ENCODE measurements around the gene GPBP1.
A peak's percentile ranks its signal among the peaks of the same experiment; 100 is the strongest.
"Not testable (repeated sequence)": the region's sequence is repeated elsewhere in the genome, so short reads cannot be mapped to it uniquely, and the experiment has no call there.

GPBP1 gene

DNA sequence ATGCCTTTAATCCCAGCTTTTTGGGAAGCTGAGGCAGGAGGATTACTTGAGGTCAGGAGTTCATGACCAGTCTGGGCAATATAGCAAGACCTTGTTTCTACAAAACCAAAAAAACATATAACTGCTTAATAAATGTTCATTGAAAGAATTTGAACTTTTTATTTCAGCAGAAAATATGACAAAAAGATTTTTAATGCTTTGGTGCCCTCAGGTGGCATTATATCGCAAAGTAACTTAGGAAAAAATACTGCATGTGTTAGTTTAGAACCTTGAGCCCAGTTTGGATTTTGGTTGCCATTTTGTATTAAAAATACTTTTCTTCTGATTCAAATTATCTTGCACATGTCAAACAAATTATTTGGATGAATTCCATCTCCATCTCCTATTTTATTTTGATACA is 103.2 kb downstream of the GPBP1 start:
- DNase-seq (ENCODE audit: low spot score): no peak

DNA sequence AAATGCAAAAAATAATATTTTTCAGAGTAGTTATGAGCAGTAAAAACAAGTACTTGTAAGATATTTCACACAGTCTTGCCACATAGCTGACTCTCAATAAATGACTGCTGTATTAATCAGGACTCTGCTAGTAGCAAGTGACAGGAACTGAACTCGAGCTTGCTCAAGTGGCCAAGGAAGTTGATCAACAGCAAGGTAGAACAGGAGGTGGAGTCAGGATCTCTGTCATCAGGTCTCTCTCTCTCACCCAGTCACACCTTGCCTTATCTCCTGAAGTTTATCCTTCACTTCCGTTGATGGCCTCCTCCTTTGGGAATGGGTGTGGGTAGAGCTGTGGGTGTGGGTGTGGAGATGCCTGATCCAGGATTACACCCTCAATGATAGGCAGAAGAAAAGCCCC is 107.0 kb downstream of the GPBP1 start:
- DNase-seq (ENCODE audit: low spot score): no peak

DNA sequence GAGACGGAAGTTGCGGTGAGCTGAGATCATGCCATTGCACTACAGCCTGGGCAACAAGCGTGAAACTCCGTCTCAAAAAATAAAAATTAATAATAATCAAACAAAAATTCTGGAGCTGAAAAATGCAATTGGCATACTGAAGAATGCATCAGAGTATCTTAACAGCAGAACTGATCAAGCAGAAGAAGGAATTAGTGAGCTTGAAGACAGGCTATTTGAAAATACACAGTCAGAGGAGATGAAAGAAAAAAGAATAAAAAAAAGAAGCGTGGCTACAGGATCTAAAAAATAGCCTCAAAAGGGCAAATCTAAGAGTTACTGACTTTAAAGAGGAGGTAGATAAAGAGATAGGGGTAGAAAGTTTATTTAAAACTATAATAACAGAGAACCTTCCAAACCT is 111.2 kb downstream of the GPBP1 start:
- not testable (repeated sequence) for DNase-seq (ENCODE audit: low spot score)

DNA sequence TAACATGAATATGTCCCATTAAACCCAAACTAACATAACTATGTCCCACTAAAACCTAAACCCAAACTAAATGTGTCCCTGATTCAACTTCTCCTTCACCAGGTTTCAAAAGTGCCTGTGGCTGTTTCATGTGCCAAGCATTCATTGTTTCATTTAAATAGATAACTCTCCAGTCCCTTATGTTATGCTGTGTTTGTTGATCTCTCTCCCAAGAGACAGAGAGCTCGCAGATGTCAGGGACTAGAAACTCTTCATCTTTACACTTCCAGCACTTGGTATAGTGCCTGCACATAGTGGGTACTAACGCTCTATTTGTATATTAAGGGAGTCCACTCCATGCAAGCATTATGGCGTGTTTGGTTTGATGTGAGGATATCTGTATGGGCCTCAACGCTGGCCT is 118.0 kb downstream of the GPBP1 start:
- DNase-seq (ENCODE audit: low spot score): no peak

DNA sequence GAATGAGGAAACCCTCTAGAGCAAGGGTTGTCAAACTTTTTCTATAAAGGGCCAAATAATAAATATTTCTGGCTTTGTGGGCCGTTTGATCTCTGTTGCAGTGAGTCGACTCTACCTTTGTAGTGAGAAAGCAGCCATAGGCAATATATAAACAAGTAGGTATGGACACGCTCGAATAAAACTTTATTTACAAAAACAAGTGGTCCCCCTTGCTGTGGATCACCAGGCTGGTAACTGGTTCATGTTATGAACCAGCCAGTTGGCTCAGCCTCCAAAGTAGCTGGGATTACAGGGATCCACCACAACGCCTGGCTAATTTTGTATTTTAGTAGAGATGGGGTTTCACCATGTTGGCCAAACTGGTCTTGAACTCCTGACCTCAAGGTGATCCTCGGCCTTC is 118.5 kb downstream of the GPBP1 start:
- no peak for DNase-seq (ENCODE audit: low spot score)

DNA sequence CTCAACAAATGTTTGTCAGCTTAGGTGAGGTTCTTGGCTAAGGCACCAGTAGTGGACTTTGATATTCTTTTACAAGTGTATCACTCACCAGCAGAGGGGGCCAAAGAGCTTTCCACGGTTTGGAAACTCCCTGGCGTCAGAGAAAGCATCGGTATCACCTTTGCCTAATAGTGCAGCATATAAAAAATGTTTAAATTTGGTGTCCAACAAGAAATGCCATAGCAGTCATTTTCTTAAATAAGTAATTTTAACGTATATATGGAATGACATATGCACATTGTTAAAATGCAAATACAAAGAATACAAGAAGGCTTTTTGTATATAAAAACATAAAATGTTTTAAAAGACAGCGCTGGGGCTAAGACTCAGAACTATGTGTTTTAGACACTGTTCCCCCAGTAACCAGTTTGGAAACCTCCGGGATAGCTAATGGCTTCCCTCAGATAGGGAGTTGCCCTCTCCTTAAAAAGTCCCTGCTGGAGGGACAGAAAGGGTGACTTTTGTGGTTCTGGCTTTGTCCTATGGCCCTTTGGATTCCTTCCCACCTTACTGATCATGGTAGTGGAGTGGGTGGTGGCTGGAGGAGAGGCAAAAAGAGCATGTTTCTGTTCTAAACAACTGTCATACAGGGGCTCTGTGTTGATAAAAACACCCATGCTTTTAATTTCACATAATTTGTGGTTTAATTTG is 124.6 kb downstream of the GPBP1 start:
- peak; percentile 85 for DNase-seq (ENCODE audit: low spot score)

DNA sequence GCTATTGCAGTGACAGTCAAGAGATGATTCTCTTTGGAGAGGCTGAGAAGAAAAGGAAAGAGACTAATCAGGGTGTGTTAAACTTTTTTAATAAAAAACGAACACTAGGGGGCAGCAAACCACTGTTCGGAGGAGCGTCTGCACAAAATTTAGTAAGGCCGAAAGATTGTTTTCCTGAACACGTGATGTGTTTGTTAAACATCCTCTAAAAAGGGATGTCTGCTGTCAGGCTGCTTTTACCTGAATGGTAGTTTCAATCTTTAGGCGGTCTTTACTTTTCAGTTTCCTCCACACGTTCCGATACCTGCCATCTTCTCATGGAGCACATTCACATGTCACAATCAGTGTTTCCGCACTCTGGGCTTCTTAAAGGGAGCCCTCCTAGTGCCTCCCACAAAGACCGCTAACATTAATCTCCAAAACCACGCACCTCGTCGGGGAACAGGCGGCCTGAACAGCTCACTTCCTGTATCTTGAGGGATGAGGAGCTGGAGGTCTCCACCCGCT is 125.2 kb downstream of the GPBP1 start:
- peak; percentile 74 for DNase-seq (ENCODE audit: low spot score)

DNA sequence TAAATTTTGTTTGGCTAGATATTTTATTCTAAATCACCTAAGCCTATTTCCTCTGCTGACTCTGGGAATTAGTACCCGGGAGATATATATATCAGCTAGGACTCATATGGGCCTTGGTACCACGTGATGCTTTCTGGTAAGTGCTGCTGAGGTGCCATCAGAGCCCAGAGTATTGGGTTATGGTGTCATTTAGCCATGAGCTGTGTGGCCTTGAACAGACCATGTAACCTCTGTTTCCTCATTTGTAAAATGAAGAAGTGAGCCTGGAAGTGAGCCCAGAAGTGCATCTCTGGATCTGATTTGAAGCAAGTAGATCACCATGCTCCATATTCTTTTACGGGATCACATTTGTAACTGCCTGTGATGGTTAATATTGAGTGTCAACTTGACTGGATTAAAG is 126.1 kb downstream of the GPBP1 start:
- DNase-seq (ENCODE audit: low spot score): peak; percentile 44

DNA sequence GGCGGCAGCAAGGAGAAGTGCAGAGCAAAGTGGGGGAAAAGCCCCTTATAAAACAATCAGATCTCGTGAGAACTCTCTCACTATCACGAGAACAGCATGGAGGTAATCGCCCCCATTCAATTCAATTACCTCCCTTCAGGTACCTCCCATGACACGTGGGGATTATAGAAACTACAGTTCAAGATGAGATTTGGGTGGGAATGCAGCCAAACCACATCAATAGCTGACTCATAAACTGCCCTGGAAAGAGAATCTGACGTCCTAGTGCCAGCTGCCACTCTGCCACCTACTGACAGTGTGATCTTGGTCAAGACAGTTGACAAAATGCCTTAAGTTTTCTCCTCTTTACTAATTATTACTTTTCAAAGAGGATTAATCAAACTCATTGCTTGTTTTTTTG is 128.3 kb downstream of the GPBP1 start:
- no peak for DNase-seq (ENCODE audit: low spot score)

DNA sequence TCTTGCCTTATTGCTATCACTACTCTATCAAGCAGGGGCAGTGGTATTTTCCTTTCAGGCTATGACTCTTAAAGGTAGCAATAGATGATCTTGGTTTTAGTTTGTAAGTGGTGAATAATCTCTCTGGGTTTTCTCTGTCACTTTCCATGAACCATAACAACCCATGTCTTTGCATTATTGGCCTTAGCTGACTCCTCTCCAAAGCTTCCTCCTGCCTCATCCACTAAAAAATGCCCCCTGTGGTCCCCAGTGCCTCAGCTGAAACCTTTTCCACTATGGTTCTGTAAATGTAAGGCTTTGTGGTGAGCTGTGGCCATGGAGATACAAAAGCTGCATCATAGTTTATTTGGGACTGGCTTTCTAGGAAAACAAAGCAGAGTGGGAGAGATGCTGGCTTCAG is 128.8 kb downstream of the GPBP1 start:
- DNase-seq (ENCODE audit: low spot score): no peak

DNA sequence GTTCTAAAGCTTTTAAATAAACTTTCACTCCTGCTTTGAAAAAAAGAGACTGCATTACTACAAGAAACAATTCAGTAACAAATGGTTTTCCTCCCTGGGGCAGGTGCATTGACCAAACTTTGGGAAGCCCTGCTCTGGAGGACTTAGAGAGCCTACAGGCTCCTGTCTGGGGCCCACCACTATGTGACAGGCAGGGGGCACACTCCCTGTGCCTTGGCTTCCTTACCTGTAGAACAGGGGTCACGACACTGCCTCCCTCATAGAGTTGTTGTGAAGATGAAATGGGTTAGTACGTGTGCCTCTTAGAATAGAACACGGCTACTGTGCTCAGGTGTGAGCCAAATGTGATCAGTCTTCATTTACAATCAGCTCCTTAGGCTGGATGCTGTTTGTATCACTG is 130.1 kb downstream of the GPBP1 start:
- DNase-seq (ENCODE audit: low spot score): no peak

DNA sequence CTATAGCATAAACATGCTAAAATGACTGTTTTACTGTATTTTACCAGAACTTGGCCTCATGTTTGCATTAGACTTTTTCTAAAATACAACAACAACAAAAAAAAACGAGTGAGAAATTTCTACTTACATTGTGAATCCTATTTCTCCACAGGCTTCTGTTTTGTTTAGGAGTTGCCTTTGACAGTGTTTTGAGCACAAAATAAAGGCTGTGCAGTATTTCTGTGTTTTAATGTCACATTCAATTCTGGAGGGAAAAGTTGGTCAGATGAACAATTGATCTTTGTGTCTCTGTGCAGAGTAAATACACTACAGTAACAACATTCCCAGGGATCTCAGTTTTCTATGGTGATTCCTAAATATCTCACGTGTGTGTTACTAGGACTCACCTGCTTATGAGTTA is 131.1 kb downstream of the GPBP1 start:
- no peak for DNase-seq (ENCODE audit: low spot score)

DNA sequence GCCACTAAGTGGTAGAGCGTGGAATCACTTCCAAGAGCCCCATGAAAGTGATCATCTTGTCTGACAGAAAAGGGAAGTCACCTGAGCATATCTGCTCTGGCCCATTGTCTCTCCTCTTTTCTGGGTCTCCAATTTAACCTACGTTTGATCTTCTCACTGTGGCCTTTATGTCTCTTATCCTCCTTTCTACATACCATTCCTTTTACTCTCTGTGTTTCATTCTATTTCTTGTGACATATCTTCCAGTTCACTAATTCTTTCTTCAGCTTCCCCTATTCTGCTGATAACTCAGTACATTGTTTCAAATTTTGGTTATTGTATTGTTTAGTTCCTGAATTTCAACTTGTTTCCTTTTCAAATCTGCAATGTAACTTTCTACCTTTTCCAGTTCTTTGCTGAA is 132.5 kb downstream of the GPBP1 start:
- DNase-seq (ENCODE audit: low spot score): no peak

DNA sequence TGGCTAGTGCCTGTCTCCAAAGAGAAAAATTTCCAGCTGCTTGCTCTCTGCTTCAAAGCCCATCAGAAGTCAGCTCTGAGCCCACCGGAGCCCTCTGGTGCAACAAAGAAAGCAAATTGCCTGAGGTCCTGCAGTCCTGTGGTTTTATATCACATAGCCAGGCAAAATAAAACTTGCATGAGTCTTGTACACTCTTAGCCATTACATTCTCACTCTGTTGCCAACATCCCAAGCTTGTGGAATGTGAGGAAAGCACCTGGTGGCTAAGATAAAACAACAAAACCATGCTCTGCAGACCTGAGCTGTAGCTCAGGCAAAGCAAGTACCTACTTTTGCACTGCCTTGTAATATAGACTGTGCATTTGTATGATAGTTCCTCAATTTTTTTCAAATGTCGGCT is 133.7 kb downstream of the GPBP1 start:
- no peak for DNase-seq (ENCODE audit: low spot score)

DNA sequence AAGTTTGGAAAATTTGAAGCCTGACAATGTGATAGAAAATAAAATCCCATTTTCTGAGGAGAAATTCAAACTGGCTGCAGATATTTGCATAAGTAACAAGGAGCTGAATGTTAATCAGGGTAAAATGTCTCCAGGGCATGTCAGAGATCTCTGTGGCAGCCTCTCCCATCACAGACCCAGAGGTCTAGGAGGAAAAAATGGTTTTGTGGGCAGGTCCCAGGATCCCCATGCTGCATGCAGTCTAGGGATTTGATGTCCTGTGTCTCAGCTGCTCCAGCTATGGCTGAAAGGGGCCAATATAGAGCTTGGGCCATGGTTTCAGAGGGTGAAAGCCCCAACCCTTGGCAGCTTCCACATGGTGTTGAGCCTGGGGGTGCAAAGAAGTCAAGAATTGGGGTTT is 135.2 kb downstream of the GPBP1 start:
- DNase-seq (ENCODE audit: low spot score): not testable (repeated sequence)

DNA sequence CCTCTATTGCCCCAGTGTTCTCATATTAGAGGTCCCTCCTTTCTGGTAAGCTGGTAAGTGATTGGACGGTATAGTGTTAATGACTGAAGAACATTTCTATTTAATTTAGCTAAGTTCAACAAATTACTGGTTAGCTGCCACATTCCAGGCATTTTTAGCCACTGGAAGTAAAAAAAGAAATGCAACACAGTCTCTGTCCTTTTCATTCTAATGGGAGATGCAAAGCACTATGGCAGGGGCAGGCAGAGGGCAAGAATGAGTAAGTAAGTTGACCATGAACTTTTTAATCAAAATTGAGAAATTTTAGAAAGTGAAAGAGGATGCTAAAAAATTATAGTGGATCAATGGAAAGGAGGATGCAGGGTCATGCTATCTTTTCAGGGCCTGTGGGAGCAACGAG is 137.4 kb downstream of the GPBP1 start:
- no peak for DNase-seq (ENCODE audit: low spot score)

DNA sequence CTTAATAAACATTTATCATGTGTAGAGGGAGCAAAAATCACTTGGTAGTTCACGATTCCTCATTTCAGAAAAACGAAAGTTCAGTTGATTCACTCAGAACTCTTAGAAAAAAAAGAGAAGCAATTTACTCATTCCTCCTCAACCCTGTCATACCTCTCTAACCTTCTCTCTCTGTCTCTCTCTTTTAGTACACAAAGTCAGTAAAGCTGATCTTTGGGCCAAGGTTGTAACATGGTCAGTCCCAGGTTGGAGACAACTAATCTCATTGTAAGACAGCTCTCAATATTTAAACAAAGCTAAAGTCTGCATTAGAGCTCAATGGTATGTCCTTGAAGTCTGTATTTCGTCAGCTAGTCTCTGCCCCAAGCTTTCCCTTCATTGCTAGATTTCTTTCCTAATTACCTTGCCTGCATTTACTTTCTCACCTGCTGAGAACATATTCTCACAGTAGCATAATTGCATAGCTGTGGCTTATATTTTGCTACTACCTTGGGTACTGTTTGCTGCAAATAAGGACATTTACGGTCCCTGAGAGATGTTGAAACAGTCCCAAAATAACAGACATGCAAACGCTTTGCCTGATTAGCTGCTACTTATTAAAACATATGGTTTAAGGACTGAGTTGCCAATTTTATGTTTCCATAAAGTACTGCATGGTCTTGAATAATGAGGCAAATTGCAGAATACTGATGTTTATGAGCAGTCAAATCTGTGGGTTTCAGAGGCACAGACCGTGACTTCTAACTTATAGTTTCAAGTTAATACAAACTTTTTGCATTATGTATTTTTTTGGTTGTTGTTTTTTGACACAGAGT is 138.3 kb downstream of the GPBP1 start:
- DNase-seq (ENCODE audit: low spot score): no peak

DNA sequence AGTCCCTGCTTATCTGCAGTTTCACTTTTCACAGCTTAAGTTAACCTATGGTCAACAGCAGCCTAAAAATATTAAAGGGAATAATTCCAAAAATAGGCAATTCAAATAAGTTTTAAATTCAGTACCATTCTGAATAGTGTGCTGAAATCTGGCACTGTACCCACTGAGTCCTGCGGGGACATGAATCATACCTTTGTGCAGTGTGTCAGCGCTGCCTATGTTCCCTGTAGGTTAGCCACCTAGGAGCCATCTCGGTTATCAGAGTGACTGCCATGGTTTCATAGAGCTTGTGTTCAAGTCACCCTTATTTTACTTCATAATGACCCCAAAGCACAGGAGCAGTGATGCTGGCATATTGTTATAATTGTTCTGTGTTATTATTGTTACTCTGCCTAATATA is 139.9 kb downstream of the GPBP1 start:
- DNase-seq (ENCODE audit: low spot score): no peak

Data from pons (tissue), 1 donor.